ENCODE measurements around the gene NDST1. TPM values are rescaled to one million over a fixed set of nuclear protein-coding genes. Genes with fewer than 3 reads are reported as not detected.

NDST1 gene
- polyA plus RNA-seq, 1 donor from 2014 or later, result 3.1 TPM

DNA sequence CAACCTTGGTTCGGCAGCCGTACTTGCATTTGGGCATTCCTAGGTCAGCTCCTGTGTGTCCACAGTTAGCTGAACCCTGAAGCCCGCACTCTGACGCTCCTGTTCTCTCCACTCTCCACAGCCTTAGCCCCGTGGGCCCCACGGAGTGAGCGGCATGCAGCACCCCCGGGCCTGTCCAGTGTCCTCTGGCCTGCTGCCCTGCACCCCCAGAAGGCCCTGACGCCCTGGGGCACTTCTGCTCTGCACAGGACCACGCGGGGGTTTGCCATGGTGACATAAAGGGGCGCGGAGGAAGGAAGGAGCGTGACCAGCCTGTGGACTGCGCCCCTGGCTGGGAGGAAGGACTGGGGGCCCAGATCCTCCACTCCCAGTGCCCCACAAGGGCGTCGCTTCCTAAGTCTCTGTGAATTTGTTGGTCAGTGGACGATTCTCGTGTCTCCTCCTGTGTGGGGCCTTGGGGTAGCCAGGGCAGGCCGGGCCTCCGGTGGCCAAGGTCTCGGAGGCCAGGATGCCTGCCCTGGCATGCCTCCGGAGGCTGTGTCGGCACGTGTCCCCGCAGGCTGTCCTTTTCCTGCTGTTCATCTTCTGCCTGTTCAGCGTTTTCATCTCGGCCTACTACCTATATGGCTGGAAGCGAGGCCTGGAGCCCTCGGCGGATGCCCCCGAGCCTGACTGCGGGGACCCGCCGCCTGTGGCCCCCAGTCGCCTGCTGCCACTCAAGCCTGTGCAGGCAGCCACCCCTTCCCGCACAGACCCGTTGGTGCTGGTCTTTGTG is 13.0 kb downstream of the NDST1 start:
- H3K36me3 Mint-ChIP-seq, result peaks cover 6% of the 10 kb centered on the region
- H3K27ac Mint-ChIP-seq, result no peak overlapping the region
- peaks cover 0 to 6% (median 2%) of the 10 kb centered on the region in 3 donors for H3K4me1 Mint-ChIP-seq
- H3K9me3 Mint-ChIP-seq, result no peaks in the 10 kb centered on the region
- H3K4me3 Mint-ChIP-seq, result no peak overlapping the region
- H3K27me3 Mint-ChIP-seq, result no peaks in the 10 kb centered on the region

DNA sequence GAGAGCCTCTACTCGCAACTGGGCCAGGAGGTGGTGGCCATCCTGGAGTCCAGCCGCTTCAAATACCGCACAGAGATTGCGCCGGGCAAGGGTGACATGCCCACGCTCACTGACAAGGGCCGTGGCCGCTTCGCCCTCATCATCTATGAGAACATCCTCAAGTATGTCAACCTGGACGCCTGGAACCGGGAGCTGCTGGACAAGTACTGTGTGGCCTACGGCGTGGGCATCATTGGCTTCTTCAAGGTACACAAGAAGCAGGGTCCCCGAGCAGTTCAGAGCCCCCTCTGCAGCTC is 13.5 kb downstream of the NDST1 start:
- Mint-ChIP-seq H3K27ac (peak overlapping the region in 1 of 3 donors; percentile 86), H3K9me3 (no peaks in the 10 kb centered on the region), H3K4me1 (peaks cover 0 to 6% (median 0%) of the 10 kb centered on the region in 3 donors), H3K36me3 (peaks cover 6% of the 10 kb centered on the region), H3K27me3 (no peaks in the 10 kb centered on the region), H3K4me3 (no peak overlapping the region)

DNA sequence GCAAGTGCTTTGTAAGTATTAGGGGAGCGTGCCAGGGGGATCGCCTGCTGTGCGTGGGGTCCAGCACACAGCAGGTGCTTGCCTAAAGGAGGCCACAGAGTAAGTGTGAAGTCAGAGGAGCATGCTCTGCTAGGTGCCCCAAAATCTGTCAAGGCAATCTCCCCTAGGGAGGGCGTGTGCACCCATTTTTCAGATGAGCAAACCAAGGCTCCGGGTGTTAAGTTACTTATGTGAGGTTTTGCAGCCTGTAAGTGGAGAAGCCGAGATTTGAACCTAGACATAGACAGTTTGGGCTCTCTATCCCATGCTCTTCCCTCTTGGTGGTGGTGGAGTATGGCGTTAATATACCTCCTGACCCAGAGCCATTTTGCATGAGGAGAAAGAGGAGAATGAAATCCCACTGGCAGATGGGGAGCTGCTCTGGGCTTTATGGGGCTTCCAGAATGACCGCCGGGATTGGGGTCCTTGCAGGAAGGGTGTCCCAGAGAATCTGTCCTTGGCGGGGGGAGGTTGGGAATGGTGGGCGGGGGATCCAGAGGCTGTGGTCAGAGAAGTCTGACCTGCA is 14.1 kb downstream of the NDST1 start:
- Mint-ChIP-seq H3K27ac (peak overlapping the region in 1 of 3 donors; percentile 86), H3K9me3 (no peaks in the 10 kb centered on the region), H3K27me3 (no peaks in the 10 kb centered on the region), H3K4me1 (peaks cover 0 to 6% (median 0%) of the 10 kb centered on the region in 3 donors), H3K4me3 (no peak overlapping the region), H3K36me3 (peaks cover 6% of the 10 kb centered on the region)

DNA sequence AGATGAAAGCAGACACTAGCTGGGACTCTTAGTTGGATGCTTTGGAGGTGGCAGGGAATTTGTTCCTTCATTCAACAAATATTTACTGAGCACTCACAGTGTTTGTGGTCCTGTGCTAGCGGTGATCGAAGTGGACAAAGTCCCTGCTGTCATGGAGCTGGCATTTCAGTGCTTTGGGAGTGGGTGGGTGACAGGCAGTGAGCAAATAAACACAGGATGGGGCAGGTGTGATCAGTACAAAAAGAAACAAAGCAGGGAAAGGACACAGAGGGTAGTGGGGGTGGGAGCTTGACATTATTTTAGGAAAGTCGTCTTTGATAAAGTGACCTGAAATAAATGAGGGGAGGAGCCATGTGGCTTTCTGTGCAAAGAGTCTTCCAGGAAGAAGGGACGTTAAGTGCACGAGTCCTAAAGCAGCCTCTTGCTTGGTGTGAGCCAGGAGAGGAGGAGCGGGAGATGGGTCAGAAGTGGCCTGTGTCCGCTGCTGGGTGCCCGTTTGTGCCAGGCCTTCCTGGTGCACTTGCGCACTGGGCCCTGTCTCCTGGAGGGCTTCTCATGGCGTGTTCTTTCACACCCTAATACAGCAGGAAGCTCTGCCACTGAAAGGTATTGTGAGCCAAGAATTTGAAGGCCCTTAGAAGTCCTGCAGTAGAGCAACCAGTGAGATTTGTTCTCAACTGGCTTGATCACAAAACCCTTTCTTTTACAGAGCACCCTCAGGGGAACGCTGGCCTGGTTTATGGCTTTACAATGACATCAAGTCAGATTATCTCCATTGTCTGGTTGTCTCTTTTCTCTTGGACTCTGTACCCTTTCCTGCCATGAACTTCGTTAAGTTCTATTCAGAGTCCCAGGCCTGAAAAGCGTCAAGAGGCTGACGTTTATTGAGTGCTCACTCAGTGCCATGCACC is 14.8 kb downstream of the NDST1 start:
- Mint-ChIP-seq H3K9me3 (no peaks in the 10 kb centered on the region), H3K4me1 (peaks cover 0 to 6% (median 0%) of the 10 kb centered on the region in 3 donors), H3K36me3 (peaks cover 6% of the 10 kb centered on the region), H3K27me3 (no peaks in the 10 kb centered on the region), H3K27ac (no peak overlapping the region), H3K4me3 (no peak overlapping the region)

DNA sequence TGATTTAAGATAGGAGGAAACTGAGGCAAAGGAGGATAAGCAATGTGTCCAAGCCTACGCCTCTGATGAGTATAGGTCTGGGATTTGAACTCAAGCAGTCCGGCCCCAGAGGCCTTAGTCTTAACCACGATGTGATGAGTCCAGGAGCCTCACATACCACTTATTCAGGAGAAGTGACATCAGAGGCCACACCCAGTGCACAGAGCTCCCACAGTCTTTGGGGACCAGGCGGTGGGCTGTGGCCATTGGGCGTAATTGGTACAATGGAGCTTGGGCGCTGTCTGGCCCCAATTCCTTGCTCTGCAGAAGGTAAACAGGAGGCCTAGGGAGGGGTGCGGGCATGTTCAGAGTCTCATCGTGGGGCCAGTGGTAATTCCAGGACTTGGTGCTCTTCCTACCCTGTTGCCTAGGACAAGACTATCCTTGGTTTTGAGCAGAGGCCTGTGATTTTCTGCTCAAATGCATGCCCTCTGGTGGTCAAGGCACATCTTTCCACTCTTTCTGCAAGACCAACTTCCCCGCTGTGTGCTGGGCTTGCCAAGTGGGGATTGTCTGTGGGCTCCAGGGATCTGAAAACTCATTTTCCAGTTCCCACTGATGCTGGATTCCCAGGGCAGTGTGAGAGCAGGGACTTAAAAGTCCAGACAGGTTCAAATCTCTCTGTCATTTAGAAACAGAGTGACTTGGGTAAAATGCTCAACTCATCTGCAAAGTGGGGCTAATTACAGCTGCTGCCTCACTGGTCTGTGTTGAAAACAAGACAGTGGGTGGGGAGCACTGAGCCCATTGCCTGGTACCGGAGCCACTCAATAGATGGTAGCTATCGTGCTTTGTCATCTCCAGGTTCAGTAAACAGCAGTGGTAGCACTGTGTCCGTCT is 15.8 kb downstream of the NDST1 start:
- Mint-ChIP-seq H3K4me1 (peaks cover 0 to under 1% (median 0%) of the 10 kb centered on the region in 3 donors), H3K36me3 (peaks cover 3% of the 10 kb centered on the region), H3K9me3 (no peaks in the 10 kb centered on the region), H3K27ac (no peak overlapping the region), H3K27me3 (no peaks in the 10 kb centered on the region), H3K4me3 (no peak overlapping the region)

DNA sequence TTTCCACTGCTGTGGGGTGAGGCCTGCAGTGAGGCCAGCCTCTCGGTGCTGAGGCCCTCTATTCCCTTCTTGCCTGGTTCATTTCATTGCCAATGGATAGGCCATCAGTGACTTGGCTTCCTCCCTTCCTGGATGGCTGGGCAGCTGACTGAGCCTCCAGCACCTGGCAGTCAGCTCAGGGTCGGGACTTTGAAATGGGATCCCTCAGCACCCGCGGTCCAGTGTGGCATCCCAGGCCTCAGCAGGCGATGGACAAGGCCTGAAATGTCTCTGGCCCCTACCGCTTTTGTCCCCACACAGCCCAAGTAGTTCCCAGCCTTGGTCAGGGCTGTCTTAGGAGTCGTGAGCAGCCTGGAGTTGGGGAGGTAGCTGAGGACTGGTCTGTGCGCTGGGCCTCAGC is 17.2 kb downstream of the NDST1 start:
- Mint-ChIP-seq H3K36me3 (peaks cover 3% of the 10 kb centered on the region), H3K27ac (no peak overlapping the region), H3K9me3 (no peaks in the 10 kb centered on the region), H3K4me3 (no peak overlapping the region), H3K27me3 (no peaks in the 10 kb centered on the region), H3K4me1 (no peaks in the 10 kb centered on the region)

DNA sequence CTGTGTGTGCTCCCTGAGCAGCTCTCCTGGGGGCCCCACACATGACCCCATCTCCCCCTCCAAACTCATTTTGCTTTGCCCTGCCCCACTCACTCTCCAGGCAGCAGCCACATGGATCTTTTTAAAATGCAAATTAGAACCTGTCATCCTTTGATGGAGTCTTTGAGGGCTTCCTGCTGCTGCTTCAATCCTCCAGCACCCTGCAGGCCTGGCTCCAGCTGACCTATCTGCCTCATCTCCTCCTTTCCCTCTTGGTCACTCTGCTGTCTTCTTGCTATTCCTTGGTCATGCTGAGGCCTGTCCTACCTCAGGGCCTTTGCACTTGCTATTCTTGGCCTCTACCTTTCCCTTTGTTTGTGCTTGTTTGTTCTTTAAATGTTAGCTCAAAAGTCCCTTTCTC is 17.9 kb downstream of the NDST1 start:
- H3K4me3 Mint-ChIP-seq, result no peak overlapping the region
- H3K4me1 Mint-ChIP-seq, result no peaks in the 10 kb centered on the region
- H3K9me3 Mint-ChIP-seq, result no peaks in the 10 kb centered on the region
- H3K27ac Mint-ChIP-seq, result no peak overlapping the region
- H3K27me3 Mint-ChIP-seq, result no peaks in the 10 kb centered on the region
- peaks cover 3% of the 10 kb centered on the region for H3K36me3 Mint-ChIP-seq

DNA sequence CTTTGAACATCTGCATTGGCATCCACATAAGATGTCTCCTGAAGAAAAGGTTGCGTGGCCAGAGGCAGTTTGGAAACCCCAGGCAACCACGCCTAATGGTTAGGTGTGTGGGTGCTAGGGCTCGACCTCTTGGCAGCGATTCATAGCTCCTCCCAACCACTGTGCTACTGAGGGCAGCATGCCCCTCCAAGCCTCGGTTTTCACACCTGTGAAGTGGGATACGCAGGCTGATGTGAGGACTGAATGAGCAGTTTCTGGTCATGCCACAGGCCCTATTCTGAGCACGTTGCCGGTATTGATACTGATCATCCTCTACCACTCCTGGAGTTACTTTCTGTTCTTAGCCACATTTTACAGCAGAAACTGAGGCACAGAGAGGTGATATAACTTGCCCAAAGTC is 19.1 kb downstream of the NDST1 start:
- Mint-ChIP-seq H3K4me3 (no peak overlapping the region), H3K27ac (no peak overlapping the region), H3K9me3 (no peaks in the 10 kb centered on the region), H3K4me1 (no peaks in the 10 kb centered on the region), H3K27me3 (no peaks in the 10 kb centered on the region), H3K36me3 (peaks cover 3% of the 10 kb centered on the region)

DNA sequence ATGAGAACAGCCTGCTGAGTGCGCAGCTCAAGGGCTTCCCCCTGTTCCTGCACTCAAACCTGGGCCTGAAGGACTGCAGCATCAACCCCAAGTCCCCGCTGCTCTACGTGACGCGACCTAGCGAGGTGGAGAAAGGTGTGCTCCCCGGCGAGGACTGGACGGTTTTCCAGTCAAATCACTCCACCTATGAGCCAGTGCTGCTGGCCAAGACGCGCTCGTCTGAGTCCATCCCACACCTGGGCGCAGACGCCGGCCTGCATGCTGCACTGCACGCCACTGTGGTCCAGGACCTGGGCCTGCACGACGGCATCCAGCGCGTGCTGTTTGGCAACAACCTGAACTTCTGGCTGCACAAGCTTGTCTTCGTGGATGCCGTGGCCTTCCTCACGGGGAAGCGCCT is 19.9 kb downstream of the NDST1 start:
- Mint-ChIP-seq H3K27ac (no peak overlapping the region), H3K27me3 (no peaks in the 10 kb centered on the region), H3K4me3 (no peak overlapping the region), H3K4me1 (no peaks in the 10 kb centered on the region), H3K9me3 (no peaks in the 10 kb centered on the region), H3K36me3 (no peaks in the 10 kb centered on the region)

DNA sequence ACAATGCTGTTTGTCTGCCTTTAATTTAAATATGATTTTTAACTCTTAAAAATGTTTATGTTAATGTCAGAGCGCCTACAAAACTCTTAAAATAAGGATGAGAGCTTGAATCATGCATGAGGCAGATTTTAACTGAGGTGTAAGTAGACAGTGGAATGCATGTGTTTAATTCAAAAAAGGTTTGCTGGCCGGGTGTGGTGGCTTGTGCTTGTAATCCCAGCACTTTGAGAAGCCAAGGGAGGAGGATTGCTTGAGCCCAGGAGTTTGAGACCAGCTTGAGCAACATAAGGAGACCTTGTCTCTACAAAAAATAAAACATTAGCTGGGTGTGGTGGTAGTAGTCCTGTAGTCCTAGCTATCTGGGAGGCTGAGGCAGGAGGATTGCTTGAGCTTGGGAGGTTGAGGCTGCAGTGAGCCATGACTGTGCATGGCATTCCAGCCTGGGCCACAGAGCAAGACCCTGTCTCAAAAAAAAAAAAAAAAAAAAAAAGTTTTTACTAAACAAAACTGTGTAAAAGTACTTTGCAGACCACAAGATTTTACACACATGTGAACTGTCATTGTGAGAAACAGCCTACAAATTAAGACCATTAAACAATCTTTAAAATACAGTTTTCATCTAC is 21.1 kb downstream of the NDST1 start:
- Mint-ChIP-seq H3K27ac (no peak overlapping the region), H3K27me3 (no peaks in the 10 kb centered on the region), H3K36me3 (no peaks in the 10 kb centered on the region), H3K4me1 (no peaks in the 10 kb centered on the region), H3K4me3 (no peak overlapping the region), H3K9me3 (no peaks in the 10 kb centered on the region)

DNA sequence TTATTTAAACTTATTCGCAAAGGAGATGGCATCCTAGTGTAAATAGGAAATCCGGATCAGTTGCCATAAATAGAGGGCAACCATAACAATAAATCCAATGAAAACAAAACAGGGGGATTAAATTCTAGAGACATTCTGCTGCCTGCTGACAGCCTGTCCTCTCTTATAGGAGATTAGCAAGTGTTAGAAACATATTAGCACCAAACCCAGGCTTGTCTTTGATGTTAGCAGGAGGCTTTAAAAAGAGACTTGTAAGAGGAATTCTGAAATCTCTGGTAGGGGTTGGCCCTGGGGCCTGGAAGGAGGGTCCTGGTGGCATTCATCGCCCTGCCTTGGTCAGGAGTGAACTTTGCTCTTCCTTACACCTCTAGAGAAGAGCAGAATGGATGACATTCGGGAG is 21.6 kb downstream of the NDST1 start:
- no peaks in the 10 kb centered on the region for H3K9me3 Mint-ChIP-seq
- H3K4me1 Mint-ChIP-seq, result no peaks in the 10 kb centered on the region
- no peak overlapping the region for H3K27ac Mint-ChIP-seq
- H3K27me3 Mint-ChIP-seq, result no peaks in the 10 kb centered on the region
- H3K36me3 Mint-ChIP-seq, result no peaks in the 10 kb centered on the region
- H3K4me3 Mint-ChIP-seq, result no peak overlapping the region

DNA sequence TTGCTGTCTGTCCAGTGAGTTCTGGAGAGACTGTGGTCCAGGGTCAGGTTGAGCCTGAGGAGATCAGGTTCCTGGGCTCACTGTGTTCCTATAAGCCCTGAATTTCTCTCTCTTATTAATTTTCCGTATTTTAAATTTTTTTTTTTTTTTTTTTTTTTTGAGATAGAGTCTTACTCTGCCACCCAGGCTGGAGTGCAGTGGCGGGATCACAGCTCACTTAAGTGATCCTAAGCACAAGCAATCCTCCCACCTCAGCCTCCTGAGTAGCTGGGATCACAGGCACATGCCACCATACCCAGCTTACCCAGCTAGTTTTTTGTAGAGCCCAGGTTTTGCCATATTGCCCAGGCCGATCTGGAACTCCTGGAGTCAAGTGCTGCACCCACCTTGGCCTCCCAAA is 22.5 kb downstream of the NDST1 start:
- Mint-ChIP-seq H3K4me1 (no peaks in the 10 kb centered on the region), H3K27me3 (no peaks in the 10 kb centered on the region), H3K9me3 (no peaks in the 10 kb centered on the region), H3K27ac (peak overlapping the region in 1 of 3 donors; percentile 32), H3K36me3 (peaks cover 4% of the 10 kb centered on the region), H3K4me3 (no peak overlapping the region)

DNA sequence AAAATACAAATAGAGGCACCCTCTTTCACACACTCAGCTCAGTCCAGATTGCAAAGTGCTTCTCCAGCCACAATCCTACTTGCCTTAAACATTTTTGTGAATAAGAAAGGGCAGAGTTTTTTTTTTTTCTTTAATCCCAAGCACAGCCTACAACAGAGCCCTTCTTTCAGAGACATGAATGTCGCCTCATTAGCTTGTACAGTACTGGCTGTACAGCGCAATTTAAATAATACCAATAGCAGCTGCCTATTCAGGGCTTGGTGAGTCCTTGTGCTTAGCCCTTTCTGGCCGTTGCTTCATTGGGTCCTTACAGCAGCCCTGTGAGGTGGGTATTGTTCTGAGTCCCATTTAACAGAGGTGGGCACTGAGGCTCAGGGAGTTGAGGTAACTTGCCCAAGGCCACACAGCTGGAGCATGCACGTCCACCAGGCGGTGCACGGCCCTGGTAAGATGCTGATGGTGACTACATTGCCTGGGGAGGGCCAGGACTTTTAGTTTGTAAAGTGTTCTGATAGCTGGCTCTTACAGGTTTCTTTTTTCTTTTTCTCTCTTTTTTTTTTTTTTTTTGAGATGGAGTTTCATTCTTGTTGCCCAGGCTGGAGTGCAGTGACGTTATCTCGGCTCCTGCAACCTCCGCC is 23.1 kb downstream of the NDST1 start:
- no peak overlapping the region for H3K4me3 Mint-ChIP-seq
- H3K27me3 Mint-ChIP-seq, result no peaks in the 10 kb centered on the region
- no peaks in the 10 kb centered on the region for H3K9me3 Mint-ChIP-seq
- no peaks in the 10 kb centered on the region for H3K4me1 Mint-ChIP-seq
- H3K36me3 Mint-ChIP-seq, result peaks cover 5% of the 10 kb centered on the region
- H3K27ac Mint-ChIP-seq, result peak overlapping the region in 1 of 3 donors; percentile 39

DNA sequence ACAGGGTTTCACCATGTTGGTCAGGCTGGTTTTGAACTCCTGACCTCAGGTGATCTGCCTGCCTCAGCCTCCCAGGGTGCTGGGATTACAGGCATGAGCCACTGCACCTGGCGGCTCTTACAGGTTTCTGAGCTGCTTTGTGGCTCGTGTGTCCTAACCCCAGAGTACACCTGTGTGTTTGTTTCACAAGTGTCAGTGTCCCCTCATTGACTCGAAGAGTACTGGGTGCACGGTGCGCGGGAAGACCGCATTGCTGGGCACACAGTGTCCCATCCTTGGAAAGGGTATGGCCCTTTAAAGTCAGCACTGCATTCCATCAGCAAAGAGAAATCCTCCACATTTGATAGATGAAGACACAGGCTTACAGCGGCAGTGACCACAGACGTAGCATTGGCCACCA is 23.8 kb downstream of the NDST1 start:
- Mint-ChIP-seq H3K9me3 (no peaks in the 10 kb centered on the region), H3K4me1 (no peaks in the 10 kb centered on the region), H3K36me3 (peaks cover 5% of the 10 kb centered on the region), H3K27ac (no peak overlapping the region), H3K4me3 (no peak overlapping the region), H3K27me3 (no peaks in the 10 kb centered on the region)

Data from IgD-negative memory B cell (primary cell).